HG03432 (cell line): Measurements from ENCODE around the gene TYW1B.
"Not testable (repeated sequence)": the region's sequence is repeated elsewhere in the genome, so short reads cannot be mapped to it uniquely, and the experiment has no call there.

ENCODE experiments used
- ATAC-seq: cut with Tn5 transposase; IDR thresholded peaks from one replicate; pipeline ENCODE4 v1.9.1; 2021; ENCODE audit warnings: mild to moderate bottlenecking, moderate library complexity; ENCODE audit not compliant: unreplicated experiment

The TYW1B gene

DNA sequence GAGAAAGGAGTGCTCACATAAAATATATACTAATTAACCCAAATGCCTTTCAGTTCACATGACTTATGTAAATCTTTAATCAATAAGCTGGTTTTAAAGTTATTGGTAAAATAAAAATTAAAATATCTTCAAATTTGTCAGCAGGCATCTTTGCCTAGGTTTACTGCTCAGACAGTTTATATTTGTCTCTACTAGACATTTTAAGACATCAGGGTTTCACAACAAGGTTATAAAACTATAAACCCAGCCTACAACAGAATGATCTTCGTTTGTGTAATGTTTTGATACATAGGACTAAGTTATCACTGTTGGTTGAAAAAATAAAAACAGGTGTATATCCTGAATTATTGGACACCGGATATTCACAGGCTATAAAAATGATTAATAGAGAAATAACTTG, 67.4 kb downstream of the TYW1B start:
- ATAC-seq = no peak

DNA sequence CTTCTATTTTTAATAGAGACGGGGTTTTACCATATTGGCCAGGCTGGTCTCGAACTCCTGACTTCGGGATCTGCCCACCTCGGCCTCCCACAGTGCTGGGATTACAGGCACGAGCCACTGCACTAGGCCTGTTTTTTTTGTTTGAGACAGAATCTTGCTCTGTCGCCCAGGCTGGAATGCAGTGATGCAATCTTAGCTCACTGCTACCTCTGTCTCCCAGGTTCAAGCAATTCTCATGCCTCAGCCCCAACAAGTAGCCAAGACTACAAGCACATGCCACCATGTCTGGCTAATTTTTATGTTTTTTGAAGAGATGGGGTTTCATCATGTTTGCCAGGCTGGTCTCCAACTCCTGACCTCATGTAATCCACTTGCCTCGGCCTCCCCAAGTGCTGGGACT, 73.7 kb downstream of the TYW1B start:
- no peak for ATAC-seq

DNA sequence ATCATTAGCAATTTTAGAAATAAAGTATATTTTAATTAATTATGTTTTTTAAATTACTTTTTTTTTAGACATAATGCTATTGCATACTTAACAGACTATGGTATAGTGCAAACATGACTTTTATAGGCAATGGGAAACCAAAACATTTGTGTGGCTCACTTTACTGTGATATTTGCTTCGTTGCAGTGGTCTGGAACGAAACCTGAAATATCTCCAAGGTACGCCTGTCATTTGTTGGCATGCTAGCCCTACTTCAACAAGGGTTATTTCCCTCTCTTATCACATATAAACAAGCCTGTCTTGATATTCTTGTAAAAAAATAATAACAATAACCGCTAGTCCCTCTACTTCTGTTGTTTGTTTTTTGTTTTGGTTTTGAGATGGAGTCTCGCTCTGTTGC, 74.2 kb downstream of the TYW1B start:
- ATAC-seq = no peak

DNA sequence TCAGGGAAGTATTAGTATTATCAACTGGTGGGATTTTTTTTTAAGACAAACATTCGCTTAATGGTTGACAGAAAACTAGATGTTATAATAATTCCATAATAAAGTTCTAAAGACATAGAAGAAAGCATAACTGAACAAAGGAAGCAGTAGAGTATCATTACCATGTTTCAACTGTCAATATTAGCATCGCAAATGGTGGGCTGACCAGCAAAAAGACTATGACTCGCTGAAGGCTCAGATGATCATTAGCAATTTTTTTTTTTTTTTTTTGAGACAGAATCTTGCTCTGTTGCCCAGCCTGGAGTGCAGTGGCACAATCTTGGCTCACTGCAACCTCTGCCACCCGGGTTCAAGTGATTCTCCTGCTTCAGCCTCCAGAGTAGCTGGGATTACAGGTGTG, 74.8 kb downstream of the TYW1B start:
- ATAC-seq = not testable (repeated sequence)

DNA sequence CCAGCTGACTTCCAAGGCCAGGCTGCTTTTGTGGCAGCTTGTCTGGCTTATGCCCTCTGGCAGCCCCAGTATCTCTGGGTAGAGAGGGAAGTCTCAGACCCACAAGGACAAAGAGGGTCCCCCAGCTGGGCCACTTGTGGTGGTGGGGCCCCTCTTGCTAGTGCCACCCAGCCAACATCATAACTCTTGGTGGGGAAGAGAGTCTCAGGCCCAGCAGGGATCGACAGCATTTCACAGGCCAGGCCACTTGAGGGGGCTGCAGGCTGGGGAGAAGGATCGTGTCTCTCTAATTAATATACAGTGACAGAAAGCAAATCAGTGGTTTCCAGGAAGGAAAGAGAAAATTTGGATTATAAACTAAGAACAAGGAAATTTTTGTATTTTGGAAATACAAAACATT, 76.0 kb downstream of the TYW1B start:
- no peak for ATAC-seq

DNA sequence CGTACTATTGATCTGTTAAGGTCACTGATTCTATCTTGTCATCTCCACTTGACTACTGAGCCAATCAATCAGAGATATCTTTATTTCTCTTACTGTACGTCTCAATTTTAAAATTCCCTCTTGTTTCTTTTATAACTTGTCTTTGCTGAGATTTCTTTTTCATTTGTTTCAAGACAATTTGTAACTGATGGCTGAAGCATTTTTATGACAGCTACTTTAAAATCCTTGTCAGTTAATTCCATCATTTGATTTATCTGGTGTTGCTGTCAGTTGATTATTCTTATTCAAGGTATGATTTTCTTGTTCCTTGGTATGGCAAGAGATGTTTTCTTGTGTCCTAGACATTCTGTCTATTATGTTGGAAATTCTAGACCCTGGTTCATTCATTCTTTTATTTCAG, 76.6 kb downstream of the TYW1B start:
- ATAC-seq = no peak

DNA sequence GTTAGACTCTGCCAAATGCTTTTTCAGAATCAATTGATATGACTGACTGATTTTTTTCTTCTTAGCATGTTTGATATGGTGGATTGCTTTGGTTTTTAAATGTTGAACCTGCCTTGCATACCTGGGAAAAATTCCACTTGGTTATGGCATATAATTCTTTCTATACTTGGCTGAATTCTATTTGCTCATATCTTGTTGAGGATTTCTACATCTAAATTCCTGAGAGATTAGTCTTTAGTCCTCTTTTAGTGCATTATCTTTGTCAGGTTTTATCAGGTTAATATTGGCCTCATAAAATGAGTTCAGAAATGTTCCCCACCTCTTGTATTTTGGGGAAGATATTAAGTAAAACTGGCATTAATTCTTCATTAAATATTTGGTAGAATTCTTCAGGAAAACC, 79.4 kb downstream of the TYW1B start:
- ATAC-seq = not testable (repeated sequence)

DNA sequence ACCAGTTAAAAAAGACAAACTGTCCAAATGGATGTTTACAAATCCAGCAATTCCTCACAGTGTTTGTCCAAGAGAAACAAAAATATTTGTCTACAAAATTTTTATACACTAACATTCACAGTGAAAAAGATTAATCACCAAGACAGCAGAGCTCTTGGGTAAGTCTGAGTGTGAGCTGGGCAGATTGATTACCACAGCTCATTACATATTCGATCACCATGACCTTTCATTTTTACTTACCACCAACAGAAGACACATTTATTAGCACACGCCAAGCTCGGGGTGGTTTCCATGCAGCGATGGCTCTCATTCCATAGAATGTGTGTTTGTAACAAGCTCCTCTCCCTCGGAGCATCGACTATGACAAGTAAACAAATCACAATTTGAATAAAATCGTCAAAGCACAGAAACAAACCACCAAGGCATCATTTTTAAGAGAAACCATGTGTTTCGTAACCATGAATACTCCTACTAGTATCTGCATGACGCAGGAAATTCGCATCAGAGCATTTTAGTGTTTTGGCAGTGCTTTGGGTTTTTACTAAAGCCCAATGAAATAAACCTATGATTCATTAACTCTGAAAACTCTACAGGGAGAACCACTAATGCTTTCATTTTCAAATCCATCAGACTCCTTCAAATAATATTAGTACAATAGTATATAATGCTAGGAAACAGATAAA, 83.6 kb downstream of the TYW1B start:
- ATAC-seq = not testable (repeated sequence)

DNA sequence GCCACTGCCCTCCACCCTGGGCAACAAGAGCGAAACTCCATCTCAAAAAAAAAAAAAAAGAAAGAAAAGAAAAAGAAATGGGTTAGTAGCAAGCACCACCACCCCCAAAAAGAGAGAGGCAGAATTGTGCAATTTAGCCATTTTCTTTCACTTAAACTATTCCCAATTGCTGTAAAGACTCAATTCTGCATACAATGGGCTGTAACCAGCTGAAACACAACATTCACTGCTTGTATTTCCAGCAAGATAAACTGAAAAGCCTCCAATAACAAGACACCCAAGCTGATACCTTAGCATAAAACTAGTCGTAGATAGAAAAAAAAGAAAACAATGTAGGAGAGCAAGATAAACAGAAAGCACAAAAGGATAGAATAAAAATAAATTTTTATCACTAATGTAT, 84.2 kb downstream of the TYW1B start:
- not testable (repeated sequence) for ATAC-seq

DNA sequence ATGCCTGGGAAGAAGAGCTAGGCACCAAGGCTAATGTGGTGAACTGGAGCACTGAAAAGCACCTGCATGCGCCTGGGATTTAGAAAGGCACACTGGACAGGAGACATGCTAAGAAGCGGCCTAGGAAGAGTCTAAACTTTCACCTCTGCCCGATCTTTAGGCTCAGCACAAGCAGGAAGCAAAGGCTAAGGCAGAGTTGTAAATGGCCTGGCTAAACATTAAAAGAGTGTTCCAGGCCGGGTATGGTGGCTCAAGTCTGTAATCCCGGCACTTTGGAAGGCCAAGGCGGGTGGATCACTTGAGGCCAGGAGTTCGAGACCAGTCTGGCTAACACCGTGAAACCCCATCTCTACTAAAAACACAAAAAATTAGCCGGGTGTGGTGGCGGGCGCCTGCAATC, 88.3 kb downstream of the TYW1B start:
- not testable (repeated sequence) for ATAC-seq

DNA sequence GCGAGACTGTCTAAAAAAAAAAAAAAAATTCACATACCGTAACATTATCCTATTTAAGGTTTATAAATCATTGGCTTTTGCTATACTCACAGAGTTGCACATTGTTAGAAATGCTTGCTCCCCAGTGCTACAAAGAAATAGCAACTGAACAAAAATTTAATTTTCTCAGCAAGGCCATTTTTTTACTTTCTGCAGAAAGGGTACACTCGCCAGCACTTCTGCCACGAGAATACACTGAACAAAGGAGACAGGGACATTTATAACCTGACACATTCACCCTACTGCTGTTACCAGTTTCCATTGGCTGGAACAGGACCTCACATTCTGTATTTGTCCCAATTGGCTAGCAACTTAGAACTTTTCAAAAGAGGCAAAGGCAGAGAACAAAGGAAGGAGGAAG, 92.1 kb downstream of the TYW1B start:
- ATAC-seq = not testable (repeated sequence)

DNA sequence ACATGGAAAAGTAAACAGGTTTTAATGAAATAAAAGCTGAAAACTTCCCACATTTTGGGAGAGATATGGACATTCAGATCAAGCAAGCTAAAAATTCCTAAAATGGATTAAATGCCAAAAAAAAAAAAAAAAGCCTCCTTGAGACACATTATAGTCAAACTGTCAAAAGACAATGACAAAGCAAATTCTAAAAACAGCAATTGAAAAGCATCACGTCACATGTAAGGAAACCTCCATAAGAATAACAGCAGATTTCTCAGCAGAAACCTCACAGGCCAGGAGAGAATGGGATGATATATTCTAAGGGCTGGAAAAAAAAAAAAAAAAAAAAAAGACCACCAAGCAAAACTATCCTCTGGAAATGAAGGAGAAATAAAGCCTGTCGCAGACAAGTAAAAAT, 97.2 kb downstream of the TYW1B start:
- ATAC-seq = not testable (repeated sequence)

DNA sequence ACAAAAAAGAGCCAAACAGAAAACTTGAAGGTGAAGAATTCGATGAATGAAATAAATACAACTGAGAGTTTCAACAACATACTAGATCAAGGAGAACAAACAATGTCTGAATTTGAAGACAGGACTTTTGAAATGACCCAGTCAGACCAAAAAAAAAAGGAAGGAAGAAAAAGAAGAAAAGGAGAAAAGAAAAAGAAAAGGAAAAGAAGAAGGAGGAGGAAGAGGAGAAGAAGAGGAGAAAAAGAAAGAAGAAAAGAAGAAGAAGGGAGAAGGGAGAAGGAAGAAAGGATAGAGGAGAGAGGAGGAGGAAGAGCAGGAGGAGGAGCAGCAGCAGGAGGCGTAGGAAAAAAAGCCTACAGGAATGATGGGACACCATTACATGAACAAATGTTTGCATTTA, 97.6 kb downstream of the TYW1B start:
- not testable (repeated sequence) for ATAC-seq

DNA sequence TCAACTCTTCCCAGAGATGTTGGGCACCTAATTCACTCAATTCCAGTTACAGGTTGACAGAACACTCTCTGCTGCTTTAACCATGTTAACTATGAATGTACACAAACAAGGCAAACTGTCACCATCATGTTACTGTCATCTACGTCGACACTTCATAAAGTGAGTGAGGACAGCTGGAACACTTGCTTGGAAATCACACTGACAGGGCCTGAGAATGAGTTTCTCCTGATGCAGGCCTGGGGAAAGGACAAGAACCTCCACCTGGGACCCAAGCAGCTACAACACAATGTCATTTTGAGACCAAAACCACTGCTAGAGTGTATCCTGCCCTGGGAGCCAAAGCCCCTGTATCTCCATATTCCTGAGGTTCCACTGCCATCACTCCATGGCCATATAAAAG, 98.9 kb downstream of the TYW1B start:
- ATAC-seq = not testable (repeated sequence)

DNA sequence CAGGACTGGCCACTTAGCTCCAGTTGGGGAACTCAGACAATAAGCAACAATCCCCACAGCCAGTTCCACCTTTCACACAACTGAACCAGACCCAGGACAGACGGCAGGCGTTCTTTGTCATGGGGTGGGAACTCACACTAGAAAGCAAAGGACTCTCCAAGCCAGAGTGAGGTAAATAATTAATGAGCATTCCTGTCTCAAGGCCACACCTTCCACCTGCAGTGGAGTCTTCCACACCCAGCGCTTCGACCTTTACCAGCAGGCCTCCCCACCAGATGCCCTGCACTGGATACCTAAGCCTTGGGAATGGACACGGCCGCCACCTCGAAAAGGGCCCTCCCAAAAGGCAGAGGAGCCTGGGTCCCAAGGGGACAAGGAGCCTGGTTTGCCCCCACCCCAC, 105.3 kb downstream of the TYW1B start:
- not testable (repeated sequence) for ATAC-seq

DNA sequence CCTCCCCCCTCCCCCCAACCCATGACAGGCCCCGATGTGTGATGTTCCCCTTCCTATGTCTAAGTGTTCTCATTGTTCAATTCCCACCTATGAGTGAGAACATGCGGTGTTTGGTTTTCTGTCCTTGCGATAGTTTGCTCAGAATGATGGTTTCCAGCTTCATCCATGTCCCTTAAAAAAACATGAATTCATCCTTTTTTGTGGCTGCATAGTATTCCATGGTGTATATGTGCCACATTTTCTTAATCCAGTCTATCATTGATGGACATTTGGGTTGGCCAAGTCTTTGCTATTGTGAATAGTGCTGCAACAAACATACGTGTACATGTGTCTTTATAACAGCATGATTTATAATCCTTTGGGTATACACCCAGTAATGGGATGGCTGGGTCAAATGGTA, 107.1 kb downstream of the TYW1B start:
- not testable (repeated sequence) for ATAC-seq

DNA sequence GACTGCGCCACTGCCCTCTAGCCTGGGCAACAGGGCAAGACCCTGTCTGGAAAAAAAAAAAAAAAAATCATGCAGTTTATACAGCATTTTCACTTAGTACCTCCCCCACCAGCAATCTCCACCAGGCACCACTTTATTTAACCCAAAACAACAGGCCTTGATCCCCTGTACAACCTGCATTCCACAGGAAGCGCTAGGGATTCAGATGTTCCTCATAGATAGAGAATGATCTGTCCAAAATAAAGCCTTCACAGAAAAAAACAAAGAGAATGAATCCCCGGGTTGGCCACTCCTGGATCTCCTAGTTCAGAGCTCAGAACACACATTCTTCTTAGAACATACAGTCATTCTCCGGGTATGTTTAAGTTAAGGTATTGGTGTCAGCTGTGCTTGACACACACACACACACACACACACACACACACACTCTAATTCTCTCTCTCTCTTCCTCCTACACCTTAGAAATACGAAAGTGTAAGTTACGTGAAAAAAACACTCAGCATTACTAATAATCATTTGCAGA, 110.7 kb downstream of the TYW1B start:
- ATAC-seq = not testable (repeated sequence)

DNA sequence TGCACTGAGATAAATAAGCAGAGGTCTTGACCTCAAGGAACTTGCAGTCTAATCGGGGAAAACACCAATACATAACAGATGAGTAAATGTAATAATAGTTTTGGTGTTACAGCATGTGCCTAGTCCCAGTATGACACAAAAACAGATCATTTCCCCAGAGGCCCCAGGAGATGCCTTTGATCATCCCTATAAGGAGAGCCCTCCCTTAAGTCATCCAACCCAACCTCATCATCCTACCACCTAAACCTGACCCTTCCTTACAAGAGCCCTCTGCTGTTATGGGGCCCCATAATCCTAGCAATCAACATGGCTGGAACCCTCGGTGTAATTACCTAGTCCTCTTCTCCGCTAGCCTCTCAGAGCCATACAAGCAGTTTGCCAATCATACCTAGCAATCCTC, 116.1 kb downstream of the TYW1B start:
- not testable (repeated sequence) for ATAC-seq

DNA sequence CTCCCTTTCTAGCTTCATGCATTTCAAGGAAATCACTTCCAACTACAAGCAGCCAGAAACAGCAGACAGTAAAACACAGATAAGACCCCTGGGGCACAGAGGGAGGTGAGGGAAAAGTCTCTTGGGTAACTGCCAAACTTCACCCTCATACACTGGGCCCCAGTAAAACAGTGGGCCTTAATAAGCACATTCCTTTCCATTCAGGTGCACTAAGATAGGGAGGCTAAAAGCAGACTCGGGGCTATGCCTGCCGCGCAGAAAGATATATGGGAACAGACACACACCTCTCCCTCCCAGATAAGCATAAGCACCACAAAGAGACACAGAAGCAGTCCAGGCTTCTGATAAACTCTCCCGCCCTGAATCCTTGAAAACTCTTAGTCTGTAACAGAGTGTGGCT, 117.0 kb downstream of the TYW1B start:
- ATAC-seq = no peak

DNA sequence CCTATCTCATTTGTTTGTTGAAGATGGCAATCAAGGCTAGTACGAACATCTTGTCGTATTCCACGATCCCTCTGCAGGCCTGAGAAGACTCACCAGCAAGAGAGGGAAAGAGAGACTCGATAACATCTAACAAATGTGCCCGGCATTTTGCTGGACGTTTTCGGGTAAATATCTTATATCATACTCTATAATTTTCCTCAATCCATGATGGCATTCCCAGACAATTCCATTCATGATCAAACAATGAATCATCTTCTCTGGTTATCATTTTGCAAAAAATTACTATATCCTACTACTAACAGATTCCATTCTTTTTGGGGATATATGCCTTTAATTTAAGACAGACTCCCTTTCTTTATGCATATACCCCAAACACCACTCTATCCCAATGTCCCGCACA, 118.1 kb downstream of the TYW1B start:
- ATAC-seq = no peak

DNA sequence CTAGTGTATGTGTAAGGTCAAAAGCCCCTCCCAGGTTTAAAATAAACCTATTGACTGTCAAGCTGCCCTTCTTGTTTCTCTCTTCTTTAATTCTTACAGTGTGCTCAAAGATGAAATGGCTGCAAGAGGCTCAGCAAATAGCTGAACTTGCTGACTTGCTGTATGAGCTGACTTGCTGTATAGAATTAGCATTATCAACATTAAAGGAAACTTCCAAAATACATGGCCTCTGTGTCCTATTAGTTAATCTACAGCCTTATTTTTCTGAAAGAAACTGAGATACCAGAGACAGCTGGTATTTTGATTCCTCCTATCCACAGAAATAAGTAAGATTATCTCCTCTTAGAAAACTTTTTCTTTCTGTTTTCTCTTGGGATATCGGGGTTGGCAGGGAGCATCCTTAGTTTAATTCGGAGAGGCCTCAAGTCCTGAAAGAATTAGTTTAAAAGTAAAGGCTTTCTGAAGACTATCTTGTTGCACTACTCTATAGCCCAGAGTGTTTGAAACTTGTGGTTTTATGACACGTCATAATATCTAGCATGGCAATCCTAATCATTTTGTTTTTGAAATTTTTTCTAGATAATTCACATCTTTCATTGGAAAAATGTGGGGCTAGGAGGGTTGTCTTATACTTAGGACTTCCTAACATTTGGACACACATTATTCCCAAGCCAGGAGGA, 119.5 kb downstream of the TYW1B start:
- ATAC-seq = not testable (repeated sequence)

DNA sequence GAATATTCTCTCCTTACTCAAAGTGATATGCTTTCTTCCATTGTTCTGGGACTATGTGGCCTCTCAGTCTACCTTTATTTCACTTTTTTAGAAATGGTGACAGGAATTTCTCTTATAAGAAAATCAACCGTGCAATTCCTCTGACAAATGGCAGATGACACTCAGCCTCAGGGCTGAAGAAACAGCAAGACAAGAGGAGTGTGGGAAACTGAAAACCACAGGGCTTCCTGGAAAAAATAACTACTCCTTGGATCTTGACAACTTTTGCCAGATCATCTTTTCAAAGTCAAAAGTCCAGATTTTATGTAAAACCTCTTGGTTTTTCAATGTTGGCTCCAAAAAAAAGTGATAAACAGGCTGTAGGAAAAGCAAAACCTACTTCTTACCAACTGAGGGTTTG, 121.5 kb downstream of the TYW1B start:
- no peak for ATAC-seq
